ENCODE results near the gene ALOX5. TPM values are rescaled to one million over a fixed set of nuclear protein-coding genes. Genes with fewer than 3 reads are reported as not detected.

ALOX5 gene
- total and polyA plus RNA-seq, 10 of the 15 experiments (the other 5 are each of a cell fraction or from before 2014, with no cell fraction given): 0.43 to 102 (median 34.2) TPM

DNA sequence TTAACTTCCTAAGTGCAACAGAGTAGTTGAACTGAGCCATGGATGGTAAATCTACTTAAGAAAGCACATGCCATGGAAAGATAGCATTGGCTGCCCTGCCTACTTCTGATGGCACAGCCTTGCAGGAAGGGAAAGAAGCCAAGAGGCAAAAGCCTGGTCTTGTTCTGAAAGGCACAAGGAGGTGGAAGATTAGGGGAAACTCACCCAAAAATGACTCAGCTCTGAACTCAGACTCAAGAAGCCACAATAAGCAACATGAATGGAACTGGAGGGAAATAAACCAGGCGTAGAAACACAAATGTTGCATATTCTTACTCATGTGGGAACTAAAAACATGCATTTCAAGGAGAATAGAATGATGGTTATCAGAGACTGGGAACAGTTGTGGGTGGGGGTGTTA lies 20.8 kb upstream of the ALOX5 start:
- BruUV-seq (replicated peaks): no TSS peak
- no peaks in the 10 kb centered on the region for H4K20me1 ChIP-seq (ENCODE audit: control insufficient read depth, insufficient read depth)
- RAD21 ChIA-PET (ENCODE audit: unreplicated experiment): interaction anchor here (1.4 kb wide), 1 partner anchor 109 kb away, joined by 5 read pairs; no protein-coding TSS in a partner anchor
- H3K4me2 ChIP-seq (ENCODE audit: control insufficient read depth, insufficient read depth): peak overlapping the region; percentile 77
- POLR2A ChIA-PET: no interaction called here
- H3K9me3 ChIP-seq (replicated peaks; ENCODE audit: control insufficient read depth, insufficient read depth, low read length): no peaks in the 10 kb centered on the region; the same call in 2 of the 3 replicates
- H3K27me3 ChIP-seq (replicated peaks in 1 of 2; ENCODE audit: control insufficient read depth in 2 of 2, insufficient read depth in 2 of 2, low read length in 1 of 2): no peaks in the 10 kb centered on the region
- peak overlapping the region; percentile 37; the same call in 1 of the 2 replicates for H3K4me3 ChIP-seq
- no peaks in the 10 kb centered on the region for H3K79me2 ChIP-seq (ENCODE audit: control insufficient read depth, insufficient read depth, low read length)
- ATAC-seq (peak; percentile 76), DNase-seq (ENCODE audit: low read depth, low spot score) (no peak), FAIRE-seq (no peak)
- 5% methylated on average over 1 of the region's 1 CpG for WGBS (ENCODE audit: insufficient coverage, insufficient replicate concordance, low lambda C conversion rate, missing lambda C conversion rate)
- in situ Hi-C loops (cut with MboI) (no loop called here), intact Hi-C loops (cut with micrococcal nuclease; ENCODE audit: unreplicated experiment) (loop anchor here (5.0 kb wide), 1 partner anchor 109 kb away; no protein-coding TSS in a partner anchor)
- CTCF ChIA-PET: interaction anchor here (1.6 kb wide), 1 partner anchor 111 kb away, joined by 4 read pairs; no protein-coding TSS in a partner anchor
- H2AFZ ChIP-seq (ENCODE audit: control insufficient read depth, low read depth, low read length): peak overlapping the region; percentile 71
- peak overlapping the region; percentile 70 for H3K27ac ChIP-seq (ENCODE audit: control insufficient read depth, insufficient read depth)
- no peak overlapping the region; the same call in 1 of the 2 replicates for H3K9ac ChIP-seq (ENCODE audit: control insufficient read depth, insufficient read depth, low read length)
- peaks cover 37% of the 10 kb centered on the region for H3K4me1 ChIP-seq (ENCODE audit: control insufficient read depth, insufficient read depth, low read length)
- SMC1A ChIA-PET (ENCODE audit: uncharacterized antibody, unreplicated experiment): no interaction called here
- TF ChIP-seq MEF2A (IDR thresholded peaks at IDR 0.05; ENCODE audit: insufficient read depth, low read depth, low read length): 0 out of 2 replicates have a peak, but pooled peaks have one; percentile 4
- TF ChIP-seq ZBED1 (IDR thresholded peaks at IDR 0.05; ENCODE audit: borderline replicate concordance): 0 out of 2 replicates have a peak, but pooled peaks have one; percentile 4
- peak; percentile 67; the same call in 1 of the 2 replicates for TF ChIP-seq EED (IDR thresholded peaks at IDR 0.05; ENCODE audit: low read depth)
- TF ChIP-seq ETV6 (conservative IDR thresholded peaks at IDR 0.05 in 1 of 2, IDR thresholded peaks at IDR 0.05 in 1 of 2; ENCODE audit: borderline replicate concordance in 1 of 2, low read depth in 1 of 2): peak in 1 of 2 experiments; percentile 52; a peak in 2 of 4 replicates
- TF ChIP-seq TAF1 (IDR thresholded peaks at IDR 0.05; ENCODE audit: borderline replicate concordance, low read depth, low read length): no peak
- peak; percentile 79 for TF ChIP-seq RUNX3 (IDR thresholded peaks at IDR 0.05; ENCODE audit: low read length)
- no peaks in the 10 kb centered on the region for H3K36me3 ChIP-seq (ENCODE audit: control insufficient read depth in 2 of 2, insufficient read depth in 2 of 2, low read length in 1 of 2)

DNA sequence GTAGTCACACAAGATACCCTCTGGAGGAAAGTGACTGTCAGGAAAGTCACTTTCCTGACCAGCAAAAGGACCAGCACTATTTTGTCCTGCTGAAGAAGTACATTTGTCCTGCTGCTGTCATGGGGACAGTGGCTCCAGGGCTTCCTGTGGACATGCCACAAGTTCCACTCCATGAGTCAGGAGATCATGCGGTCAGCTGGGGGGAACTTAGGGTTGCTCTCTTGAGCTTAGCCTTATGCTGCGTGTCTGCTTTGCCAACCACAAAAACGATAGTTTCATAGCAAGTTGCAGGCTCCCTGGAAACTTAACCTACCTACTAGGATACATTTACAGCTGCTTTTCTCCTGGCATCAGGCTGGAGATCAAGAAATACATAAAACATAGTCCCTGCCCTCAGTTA lies 19.8 kb upstream of the ALOX5 start:
- Histone ChIP-seq H3K9me3 (replicated peaks; ENCODE audit: control insufficient read depth, insufficient read depth, low read length) (no peaks in the 10 kb centered on the region), H3K79me2 (ENCODE audit: control insufficient read depth, insufficient read depth, low read length) (no peaks in the 10 kb centered on the region), H4K20me1 (ENCODE audit: control insufficient read depth, insufficient read depth) (no peaks in the 10 kb centered on the region), H3K4me2 (ENCODE audit: control insufficient read depth, insufficient read depth) (peak overlapping the region; percentile 55), H3K9ac (ENCODE audit: control insufficient read depth, insufficient read depth, low read length) (no peak overlapping the region), H3K36me3 (ENCODE audit: control insufficient read depth in 2 of 2, insufficient read depth in 2 of 2, low read length in 1 of 2) (no peaks in the 10 kb centered on the region), H3K4me3 (no peak overlapping the region), H2AFZ (ENCODE audit: control insufficient read depth, low read depth, low read length) (no peak overlapping the region), H3K27me3 (replicated peaks in 1 of 2; ENCODE audit: control insufficient read depth in 2 of 2, insufficient read depth in 2 of 2, low read length in 1 of 2) (no peaks in the 10 kb centered on the region), H3K4me1 (ENCODE audit: control insufficient read depth, insufficient read depth, low read length) (peaks cover 37% of the 10 kb centered on the region), H3K27ac (ENCODE audit: control insufficient read depth, insufficient read depth) (peak overlapping the region; percentile 42; the same call in 1 of the 2 replicates)
- DNase-seq (ENCODE audit: low read depth, low spot score): no peak
- TF ChIP-seq RELA (IDR thresholded peaks at IDR 0.05; ENCODE audit: borderline replicate concordance, partially characterized antibody) (no peak), RAD51 (IDR thresholded peaks at IDR 0.05) (no peak), GATAD2B (conservative IDR thresholded peaks at IDR 0.05; ENCODE audit: low read depth) (no peak), PAX5 (IDR thresholded peaks at IDR 0.05; ENCODE audit: borderline replicate concordance, low read depth, low read length) (peak; percentile 83; the same call in 1 of the 2 replicates), RUNX3 (IDR thresholded peaks at IDR 0.05; ENCODE audit: low read length) (peak; percentile 76), ZNF24 (IDR thresholded peaks at IDR 0.05) (no peak), SMAD5 (IDR thresholded peaks at IDR 0.05; ENCODE audit: low read depth) (no peak)
- TF ChIP-seq, protein P1, sequence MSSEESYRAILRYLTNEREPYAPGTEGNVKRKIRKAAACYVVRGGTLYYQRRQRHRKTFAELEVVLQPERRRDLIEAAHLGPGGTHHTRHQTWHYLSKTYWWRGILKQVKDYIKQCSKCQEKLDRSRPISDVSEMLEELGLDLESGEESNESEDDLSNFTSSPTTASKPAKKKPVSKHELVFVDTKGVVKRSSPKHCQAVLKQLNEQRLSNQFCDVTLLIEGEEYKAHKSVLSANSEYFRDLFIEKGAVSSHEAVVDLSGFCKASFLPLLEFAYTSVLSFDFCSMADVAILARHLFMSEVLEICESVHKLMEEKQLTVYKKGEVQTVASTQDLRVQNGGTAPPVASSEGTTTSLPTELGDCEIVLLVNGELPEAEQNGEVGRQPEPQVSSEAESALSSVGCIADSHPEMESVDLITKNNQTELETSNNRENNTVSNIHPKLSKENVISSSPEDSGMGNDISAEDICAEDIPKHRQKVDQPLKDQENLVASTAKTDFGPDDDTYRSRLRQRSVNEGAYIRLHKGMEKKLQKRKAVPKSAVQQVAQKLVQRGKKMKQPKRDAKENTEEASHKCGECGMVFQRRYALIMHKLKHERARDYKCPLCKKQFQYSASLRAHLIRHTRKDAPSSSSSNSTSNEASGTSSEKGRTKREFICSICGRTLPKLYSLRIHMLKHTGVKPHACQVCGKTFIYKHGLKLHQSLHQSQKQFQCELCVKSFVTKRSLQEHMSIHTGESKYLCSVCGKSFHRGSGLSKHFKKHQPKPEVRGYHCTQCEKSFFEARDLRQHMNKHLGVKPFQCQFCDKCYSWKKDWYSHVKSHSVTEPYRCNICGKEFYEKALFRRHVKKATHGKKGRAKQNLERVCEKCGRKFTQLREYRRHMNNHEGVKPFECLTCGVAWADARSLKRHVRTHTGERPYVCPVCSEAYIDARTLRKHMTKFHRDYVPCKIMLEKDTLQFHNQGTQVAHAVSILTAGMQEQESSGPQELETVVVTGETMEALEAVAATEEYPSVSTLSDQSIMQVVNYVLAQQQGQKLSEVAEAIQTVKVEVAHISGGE (CRISPR knock-in tag; IDR thresholded peaks at IDR 0.05): no peak
- ChIA-PET RAD21 (ENCODE audit: unreplicated experiment) (interaction anchor here (1.4 kb wide), 1 partner anchor 107 kb away, joined by 5 read pairs; no protein-coding TSS in a partner anchor), SMC1A (ENCODE audit: uncharacterized antibody, unreplicated experiment) (interaction anchor here (0.9 to 1.3 kb wide), 3 partner anchors 11 to 106 kb away, joined by 3 to 4 read pairs (median 3); no protein-coding TSS in a partner anchor), CTCF (interaction anchor here (1.6 kb wide), 1 partner anchor 110 kb away, joined by 4 read pairs; no protein-coding TSS in a partner anchor), POLR2A (no interaction called here)
- BruUV-seq (replicated peaks): no TSS peak
- in situ Hi-C loops (cut with MboI) (no loop called here), intact Hi-C loops (cut with micrococcal nuclease; ENCODE audit: unreplicated experiment) (loop anchor here (5.0 kb wide), 1 partner anchor 108 kb away; no protein-coding TSS in a partner anchor)
- FAIRE-seq: no peak
- peak; percentile 69 for ATAC-seq
- 81% methylated on average over 3 of the region's 3 CpGs for WGBS (ENCODE audit: insufficient coverage, insufficient replicate concordance, low lambda C conversion rate, missing lambda C conversion rate)
